Midbrain (tissue), 1 donor: ENCODE results near the gene ANO9.
"Not testable (repeated sequence)": the region's sequence is repeated elsewhere in the genome, so short reads cannot be mapped to it uniquely, and the experiment has no call there.

Experiments used
- DNase-seq: peaks from one replicate; lab custom pipeline; 2025; lab: John Stamatoyannopoulos, UW

Gene ANO9

DNA sequence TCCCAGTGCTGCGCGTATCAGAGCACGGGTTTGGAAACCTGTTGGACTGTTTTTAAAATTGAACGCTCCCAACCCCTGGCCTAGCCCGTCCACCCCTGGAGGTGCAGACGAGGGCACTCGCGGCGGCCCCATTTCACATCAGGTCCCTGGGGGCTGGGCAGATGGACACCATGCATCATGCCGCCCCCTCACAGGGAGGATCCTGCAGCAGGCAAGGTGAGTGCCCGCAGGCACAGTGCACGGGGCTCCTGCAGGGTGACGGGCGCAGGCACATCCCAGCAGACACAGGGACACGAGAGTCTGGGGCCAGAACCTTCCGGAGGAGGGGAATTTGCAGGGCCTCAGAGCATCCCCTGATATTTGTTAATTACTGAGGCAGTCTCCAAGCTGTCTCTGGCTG is 7.3 kb downstream of the ANO9 start:
- no peak for DNase-seq

DNA sequence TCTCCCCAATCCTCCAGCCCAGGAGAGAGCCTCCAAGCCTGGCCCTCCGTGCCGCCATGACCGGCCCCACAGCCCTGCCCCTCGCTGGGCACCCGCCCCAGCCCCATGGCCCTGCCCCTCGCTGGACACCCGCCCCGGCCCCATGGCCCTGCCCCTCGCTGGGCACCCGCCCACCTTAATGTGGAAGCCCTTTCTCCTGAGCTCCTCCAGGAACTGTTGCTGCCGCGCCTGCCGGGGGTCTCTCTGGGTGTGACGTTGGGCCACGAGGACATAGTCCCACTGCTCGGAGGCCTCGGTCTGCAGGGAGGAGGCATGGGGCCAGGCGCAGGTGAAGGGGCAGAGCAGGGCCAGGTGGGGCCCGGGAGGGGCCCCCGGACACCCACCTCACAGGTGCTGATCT is 8.2 kb downstream of the ANO9 start:
- DNase-seq, result no peak

GRCh38 chr11:433111-433510 is 8.7 kb downstream of the ANO9 start:
- no peak for DNase-seq

DNA sequence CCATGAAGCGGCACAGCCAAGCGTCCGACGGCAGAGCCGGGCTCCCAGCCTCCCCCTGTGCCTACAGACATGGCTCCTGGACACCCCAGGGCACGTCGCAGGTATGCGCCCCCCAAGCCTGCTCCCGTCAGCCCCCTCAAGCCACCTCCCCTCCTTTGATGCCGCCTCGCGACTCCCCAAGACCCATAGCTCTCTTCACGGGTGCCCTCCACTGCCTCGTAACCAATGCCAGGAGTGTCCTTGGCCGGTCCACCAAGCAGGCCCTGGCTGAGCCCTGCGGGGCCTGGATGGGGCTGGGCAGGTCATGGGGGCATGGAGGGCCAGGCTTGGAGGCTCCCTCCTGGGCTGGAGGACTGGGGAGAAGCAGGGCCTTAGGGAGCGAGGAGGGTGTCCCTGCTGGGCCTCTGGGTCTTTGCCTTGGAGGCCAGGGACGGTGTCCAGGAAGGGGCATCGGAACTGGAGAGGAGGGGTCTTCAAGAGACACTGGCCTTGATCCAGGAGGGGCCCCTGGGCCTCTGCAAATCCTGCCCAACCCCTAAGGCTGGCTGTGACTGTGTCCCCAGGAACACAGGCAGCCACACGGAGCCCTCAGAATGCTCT is 9.2 kb downstream of the ANO9 start:
- no peak for DNase-seq

DNA sequence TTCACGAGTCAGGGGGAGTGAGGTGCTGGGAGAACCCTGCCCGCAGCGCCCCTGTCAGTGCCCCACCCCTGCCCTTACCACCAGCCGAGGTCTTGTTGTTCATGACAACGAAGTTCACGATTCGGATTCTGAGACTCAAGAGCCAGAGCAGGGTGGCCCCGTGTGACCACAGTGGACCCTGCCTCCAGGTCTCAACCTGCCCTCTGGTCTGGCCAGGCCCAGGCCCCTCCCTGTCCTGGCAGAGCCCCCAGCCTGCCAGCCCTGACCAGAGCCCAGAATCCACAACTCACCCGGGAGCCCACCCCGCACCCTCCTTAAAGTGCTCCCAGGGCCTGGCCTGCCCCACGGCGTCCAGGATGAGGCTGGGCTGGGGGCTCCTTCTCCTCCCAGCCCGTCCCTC is 9.9 kb downstream of the ANO9 start:
- no peak for DNase-seq

GRCh38 chr11:429931-430456 is 11.8 kb downstream of the ANO9 start:
- DNase-seq, result no peak

DNA sequence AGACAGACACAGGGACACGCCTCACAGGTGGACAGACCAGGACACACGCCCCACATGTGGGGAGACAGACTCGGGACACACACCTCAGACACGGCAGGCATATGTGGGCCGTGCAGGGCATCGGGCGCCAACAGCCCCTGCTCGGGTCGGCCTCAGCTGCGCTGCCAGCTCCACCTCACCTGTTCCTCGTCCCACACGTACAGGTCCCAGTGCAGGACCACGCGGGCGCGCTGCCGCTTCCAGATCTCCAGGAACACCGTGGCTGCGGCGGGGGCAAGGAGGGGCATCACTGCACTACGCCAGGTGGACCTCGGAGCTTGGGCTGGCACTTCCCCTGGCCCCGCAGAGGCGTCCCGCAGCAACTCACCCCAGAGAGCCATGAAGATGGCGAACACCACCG is 12.4 kb downstream of the ANO9 start:
- DNase-seq, result no peak

- DNase-seq, result no peak
Observed at GRCh38 chr11:428295-428694, 13.5 kb downstream of the ANO9 start.

GRCh38 chr11:426851-427250 is 15.0 kb downstream of the ANO9 start:
- DNase-seq, result no peak

GRCh38 chr11:425301-425700 is 16.5 kb downstream of the ANO9 start:
- DNase-seq, result no peak

DNA sequence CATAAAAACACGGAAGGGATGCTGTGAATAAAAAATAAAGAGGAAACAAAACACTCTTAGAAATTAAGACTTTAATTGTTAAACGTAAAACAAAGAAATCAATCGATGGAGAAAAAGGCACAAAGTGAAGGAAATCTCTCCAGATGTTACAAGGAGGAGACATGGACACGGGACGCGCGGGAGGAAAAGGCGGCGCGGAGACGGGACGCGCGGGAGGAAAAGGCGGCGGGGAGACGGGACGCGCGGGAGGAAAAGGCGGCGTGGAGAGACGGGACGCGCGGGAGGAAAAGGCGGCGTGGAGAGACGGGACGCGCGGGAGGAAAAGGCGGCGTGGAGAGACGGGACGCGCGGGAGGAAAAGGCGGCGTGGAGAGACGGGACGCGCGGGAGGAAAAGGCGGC is 17.0 kb downstream of the ANO9 start:
- DNase-seq, result not testable (repeated sequence)

- no peak for DNase-seq
Observed at GRCh38 chr11:424232-424631, 17.6 kb downstream of the ANO9 start.

- DNase-seq, result no peak
Observed at GRCh38 chr11:422249-422656, 19.6 kb downstream of the ANO9 start.

- no peak for DNase-seq
Observed at GRCh38 chr11:420911-421321, 20.9 kb downstream of the ANO9 start.

- no peak for DNase-seq
Observed at GRCh38 chr11:420054-420910, 21.5 kb downstream of the ANO9 start.

DNA sequence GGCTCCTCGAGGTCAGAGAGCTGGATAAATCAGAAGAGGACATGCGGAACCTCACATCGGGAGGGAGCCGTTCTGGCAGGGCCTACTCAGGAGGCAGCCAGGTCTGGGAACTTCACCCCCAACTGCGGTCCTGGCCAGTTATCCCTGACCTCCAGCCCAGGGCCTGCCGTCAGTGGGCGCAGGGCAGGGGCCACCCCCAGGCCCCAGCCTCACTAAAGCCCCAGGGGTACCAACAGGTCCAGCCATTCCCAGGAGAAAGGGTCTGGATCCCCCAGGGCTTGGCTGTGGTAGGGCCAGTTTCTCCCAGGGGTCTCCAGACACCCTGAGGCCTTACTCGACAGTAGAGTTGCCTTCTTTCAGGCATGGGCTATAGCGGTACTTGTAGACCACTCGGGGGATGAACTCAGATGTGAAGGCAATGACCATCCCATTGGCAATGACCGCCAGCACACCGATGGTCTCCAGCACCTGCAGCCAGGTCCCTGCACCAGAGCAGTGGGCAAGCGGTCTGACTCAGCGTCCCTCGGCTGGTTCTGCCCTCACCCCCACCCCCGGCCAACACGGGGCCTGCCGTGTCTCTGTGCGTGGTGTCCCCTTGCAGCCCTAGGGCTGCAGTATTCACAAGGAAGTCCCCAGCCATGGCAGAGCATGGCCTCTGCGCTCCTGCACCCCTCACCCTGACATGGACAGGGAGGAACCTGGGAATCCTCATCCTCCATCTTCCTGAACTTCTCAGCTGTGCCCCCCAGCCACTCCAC is 22.4 kb downstream of the ANO9 start:
- no peak for DNase-seq

- no peak for DNase-seq
Observed at GRCh38 chr11:418343-419247, 23.2 kb downstream of the ANO9 start.

GRCh38 chr11:417652-418342 is 24.0 kb downstream of the ANO9 start:
- no peak for DNase-seq

DNA sequence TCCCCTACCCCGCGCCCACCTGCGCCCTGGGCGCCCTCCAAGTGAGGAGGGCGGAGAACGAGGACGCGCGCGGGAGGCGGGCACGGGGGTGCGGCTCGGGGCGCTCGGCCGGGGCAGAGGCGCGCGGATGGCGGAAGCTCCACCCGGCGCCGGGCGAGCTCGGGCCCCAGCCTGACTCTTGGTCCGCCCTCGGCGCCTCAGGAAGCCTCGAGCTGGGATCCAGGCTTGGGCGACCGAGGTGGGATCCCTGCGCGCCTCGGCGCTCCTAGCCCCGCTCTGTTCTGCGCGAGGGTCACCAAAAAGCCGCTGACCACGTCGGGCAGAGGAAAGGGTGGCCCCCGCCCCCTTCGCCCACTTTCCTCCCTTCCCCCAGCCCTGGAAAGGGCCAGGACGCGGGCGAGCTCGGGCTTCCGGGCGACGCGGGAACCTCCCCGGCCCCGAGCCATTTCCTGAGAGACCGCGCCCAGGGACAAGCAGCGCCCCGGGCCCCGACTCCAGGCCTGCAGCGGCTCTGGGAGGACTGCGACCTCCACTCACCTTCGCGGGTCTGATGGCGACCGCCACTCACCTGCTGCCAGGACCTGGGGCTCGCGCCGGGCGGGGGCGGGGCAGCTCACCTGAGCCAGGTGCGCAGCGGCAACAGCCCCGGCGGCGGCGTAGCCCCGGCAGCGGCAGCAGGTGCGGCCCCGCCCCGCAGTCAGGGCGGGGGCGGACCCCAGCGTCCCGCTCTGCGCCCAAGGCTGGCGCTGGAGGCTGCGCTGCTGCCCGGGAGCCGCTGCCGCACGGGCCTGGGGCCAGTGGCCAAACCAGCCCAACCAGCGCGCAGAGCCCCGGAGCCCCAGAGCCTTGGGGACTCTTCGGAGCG is 24.8 kb downstream of the ANO9 start:
- DNase-seq, result no peak
